ENCODE data around the gene EPN1.
"Not testable (repeated sequence)": the region's sequence is repeated elsewhere in the genome, so short reads cannot be mapped to it uniquely, and the experiment has no call there.

The EPN1 gene

DNA sequence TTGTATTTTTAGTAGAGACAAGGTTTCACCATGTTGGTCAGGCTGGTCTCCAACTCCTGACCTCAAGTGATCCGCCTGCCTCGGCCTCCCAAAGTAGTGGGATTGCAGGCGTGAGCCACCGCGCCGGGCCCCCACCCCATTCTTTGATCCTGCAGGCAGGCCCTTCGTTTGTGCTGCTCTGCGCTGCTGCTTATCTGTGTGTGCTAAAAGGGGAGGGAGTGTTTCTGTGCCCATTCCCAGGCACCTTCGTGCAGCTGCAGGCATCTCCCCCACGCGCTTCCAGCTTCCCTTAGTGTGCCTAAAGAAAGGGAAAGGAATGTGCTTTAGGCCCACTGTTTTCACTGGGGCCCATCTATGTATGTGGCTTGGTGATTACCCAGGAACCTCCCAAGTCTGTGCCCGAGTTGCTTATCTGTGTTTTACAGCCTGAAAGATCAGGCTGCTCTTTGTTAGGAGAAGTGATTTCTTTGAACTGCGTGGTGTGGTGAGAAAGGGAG lies 27.2 kb downstream of the EPN1 start:
- H3K4me3 ChIP-seq (ENCODE audit: low read length) = no peak overlapping the region
- DNase-seq (ENCODE audit: low read depth, low spot score) = no peak

DNA sequence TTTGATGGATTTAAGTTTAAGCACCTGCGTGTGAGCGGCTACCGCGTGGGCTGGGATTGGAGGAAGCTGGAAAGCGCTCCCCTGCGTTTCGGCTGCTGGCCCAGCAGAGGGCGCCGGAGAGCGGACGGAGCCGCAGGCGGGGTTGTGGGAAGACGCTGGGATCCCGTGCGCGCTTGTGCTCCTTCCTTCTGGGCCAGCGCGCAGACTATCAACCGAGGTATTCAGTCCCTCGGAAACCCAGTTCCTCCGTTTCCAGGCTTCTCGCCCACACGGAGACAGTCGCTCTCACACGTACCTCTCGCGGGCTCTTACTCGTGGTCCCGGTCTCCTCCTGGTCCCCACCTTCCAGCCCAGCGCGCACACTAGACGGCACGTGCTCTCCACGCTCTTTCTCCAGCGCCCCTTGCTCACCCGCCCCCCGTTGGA lies 28.8 kb downstream of the EPN1 start:
- no peak overlapping the region for H3K4me3 ChIP-seq (ENCODE audit: low read length)
- peak; percentile 30 for DNase-seq (ENCODE audit: low read depth, low spot score)

DNA sequence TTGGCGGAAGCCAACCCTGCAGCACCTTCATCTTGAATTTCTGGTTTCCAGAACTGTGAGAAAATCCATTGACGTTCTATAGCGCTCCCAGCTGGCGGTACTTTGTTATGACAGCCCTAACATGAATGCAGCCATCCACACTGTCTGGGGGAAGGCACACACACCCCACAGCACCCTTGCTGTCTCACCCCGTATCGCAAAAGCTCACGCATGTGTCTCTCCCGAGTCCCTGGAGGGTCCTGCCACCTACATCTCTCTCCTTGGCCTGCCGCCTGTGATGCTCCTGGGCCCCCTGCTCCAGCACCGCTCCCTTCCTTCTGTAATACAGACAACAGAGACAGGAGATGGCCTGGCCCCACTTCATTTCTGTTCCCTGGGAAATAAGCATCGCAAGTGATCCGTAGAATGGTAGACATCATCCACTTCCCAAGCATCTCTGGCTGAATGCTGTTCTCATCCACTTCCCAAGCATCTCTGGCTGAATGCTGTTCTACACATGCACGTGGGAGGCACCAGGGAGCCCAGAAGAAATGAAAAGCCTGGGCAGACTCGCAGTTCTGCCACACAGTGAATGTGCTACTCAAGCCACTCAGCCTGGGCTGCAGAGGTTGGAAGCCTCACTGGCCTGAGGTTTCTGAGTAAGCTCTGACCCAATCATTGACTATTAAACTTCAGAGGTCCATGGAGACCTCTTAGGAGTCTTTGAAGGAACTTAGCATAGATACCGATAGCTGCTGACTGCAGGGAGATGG lies 29.6 kb downstream of the EPN1 start:
- H3K4me3 ChIP-seq (ENCODE audit: low read length) = no peak overlapping the region
- DNase-seq (ENCODE audit: low read depth, low spot score) = no peak

DNA sequence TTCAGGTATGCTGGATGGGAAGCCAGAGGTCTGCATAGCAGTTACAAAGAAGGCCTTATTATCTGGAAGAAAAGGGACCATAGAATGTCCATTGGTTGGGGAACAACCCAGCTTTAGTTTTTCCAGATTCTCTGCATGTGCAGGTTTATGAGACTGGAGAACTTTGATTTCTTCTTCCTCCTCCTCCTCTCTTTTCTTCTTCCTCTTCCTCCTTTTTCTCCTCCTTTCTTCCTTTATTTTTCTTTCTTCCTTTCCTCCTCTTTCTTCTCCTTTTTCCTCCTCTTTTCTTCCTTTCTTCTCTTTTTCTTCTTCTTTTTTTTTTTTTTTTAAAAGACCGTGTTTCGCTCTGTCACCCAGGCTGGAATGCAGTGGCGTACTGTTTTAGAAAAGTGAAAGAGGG lies 30.9 kb downstream of the EPN1 start:
- no peak for DNase-seq (ENCODE audit: low read depth, low spot score)
- no peak overlapping the region for H3K4me3 ChIP-seq (ENCODE audit: low read length)

DNA sequence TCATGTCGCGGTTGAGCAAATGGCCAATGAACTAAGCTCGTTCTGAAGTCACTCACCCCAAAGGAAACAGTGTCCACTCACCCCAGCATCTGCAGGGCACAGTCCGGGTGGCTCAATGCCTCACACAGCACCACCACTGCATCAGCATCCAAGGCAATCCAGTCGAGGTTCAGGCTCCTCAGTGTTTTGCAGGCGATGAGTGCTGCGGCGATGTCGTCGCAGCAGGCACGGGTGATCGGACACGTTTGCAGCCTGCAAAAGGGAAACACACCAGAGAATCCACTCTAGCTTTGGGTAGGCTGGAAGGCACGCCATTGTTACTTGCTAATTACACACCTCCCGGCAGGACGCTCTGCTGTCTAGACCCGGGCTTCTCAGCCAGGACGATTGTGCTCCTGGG lies 36.7 kb downstream of the EPN1 start:
- DNase-seq (ENCODE audit: low read depth, low spot score) = no peak
- H3K4me3 ChIP-seq (ENCODE audit: low read length) = no peak overlapping the region

DNA sequence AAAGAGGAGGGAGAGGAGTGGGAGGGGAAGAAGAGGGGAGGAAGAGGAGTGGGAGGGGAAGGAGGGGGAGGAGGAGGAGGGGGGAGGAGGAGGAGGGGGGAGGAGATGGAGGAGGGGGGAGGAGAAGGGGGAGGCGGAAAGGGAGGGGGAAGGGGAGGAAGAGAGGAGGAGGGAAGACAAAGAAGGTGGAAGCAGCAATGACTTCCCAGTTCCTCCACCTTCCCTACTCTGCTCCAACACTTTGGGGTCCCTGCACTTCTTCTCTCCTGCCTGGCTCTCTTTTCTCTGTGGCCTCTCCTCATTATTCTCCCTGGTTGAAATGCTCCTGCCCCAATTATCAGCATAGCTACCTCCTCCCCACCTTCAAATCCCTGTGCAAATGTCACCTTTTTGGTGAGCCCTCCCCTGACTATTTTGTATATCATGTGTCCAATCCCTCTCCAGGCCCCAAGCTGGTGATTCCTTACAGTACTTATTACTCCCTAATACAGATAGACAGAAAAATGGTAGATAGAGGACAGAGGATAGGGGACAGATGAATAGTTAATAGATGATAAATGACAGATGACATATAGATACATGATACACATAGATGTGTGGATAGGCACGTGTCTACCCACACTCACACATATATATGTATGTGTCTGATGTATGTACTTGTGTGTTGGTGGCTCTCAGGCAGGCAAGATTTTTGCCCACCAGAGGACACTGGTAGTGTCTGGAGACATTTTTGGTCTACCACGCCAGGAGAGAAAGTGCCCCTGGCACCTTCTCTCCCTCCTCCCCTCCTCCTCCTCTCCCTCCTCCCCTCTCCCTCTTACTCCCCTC lies 38.0 kb downstream of the EPN1 start:
- H3K4me3 ChIP-seq (ENCODE audit: low read length) = no peak overlapping the region
- no peak for DNase-seq (ENCODE audit: low read depth, low spot score)

DNA sequence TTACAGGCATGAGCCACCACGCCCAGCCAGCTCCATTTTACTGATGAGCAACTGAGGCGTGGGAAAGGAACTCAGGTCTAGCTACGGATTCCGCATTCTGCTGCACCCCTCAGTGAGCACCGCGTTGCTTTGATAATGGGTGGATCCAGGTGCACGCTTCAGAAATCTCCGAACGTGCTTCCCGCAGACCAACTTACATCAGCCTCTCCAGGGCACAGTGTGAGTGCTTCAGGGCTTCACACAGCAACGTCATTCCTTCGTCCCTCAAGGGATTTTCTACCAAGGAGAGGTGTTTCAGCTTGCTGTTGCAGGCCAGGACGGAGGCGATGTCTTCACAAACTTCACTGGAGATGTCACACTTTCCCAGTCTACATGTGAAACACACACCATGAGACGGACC lies 41.5 kb downstream of the EPN1 start:
- H3K4me3 ChIP-seq (ENCODE audit: low read length) = no peak overlapping the region
- DNase-seq (ENCODE audit: low read depth, low spot score) = no peak

DNA sequence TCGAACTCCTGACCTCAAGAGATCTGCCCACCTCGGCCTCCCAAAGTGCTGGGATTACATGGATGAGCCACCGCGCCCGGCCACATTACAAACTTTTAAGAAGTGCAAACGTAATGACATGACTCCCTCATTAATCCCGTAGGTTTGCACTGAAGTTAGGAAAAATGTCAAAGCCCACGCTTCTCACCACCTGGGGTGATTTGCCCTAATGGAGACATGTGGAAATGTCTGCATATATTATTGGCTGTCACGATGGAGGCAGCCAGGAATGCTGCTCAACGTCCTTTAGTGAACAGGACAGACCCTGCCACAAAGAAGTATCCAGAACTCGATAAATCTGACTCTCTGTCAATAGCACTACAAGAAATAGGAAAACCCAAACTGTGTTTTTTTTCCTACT lies 42.2 kb downstream of the EPN1 start:
- H3K4me3 ChIP-seq (ENCODE audit: low read length) = no peak overlapping the region
- DNase-seq (ENCODE audit: low read depth, low spot score) = no peak

DNA sequence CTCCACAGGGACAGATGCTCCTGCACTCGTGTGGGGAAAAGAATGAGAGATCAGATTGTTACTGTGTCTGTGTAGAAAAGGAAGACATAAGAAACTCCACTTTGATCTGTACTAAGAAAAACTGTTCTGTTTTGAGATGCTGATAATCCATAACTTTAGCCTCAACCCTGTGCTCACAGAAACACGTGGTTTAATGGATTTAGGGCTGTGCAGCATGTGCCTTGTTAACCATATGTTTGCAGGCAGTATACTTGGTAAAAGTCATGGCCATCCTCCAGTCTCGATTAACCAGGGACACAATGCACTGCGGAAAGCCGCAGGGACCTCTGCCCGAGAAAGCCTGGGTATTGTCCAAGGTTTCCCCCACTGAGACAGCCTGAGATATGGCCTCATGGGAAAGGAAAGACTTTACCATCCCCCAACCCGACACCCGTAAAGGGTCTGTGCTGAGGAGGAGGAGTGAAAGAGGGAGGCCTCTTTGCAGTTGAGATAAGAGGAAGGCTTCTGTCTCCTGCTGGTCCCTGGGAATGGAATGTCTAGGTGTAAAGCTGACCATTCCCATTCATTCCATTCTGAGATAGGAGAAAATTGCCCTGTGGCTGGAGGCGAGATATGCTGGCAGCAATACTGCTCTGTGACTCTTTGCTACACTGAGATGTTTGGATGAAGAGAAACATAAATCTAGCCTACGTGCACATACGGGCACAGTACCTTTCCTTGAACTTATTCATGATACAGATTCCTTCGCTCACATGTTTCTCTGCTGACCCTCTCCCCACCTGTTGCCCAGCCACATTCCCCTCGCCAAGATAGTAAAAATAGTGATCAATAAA lies 43.1 kb downstream of the EPN1 start:
- not testable (repeated sequence) for H3K4me3 ChIP-seq (ENCODE audit: low read length); DNase-seq (ENCODE audit: low read depth, low spot score)

DNA sequence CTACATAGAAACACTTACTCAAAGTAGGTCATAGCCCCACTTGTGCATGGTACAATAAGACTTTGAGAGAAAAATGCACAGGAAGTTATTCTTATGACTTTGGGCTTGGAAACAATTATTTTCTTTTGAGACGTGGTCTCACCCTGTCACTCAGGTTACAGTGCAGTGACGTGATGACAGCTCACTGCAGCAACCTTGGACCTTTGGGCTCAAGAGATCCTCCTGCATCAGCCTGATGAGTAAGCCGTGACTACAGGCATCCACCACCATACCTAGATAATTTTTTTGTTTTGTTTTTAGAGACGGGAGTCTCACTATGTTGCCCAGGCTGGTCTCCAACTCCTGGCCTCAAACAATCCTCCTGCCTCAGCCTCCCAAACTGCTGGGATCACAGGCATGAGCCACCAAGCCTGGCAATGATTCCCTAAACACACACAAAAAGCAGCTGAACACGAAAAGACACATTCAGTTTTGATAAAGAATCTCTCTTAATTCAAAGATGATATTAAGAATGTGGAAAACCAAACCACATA lies 45.3 kb downstream of the EPN1 start:
- no peak for DNase-seq (ENCODE audit: low read depth, low spot score)
- H3K4me3 ChIP-seq (ENCODE audit: low read length) = no peak overlapping the region

DNA sequence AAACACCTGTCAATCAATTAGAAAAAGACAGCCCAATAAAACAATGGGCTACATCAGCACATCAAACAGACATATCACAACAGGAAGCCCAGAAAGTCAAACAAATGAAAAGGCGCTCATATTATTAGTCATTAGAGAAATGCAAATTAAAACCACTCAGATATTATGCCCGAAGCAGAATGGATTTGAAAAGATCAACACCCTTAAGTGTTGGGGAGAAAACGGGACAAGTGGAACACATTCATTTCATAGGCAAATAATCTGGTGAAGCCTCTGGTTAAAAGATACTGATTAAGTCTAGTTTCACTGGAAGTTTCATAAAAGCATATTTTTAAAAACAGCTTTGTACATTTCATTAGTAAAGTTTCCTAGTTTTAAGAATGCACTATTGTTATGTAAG lies 45.8 kb downstream of the EPN1 start:
- no peak overlapping the region for H3K4me3 ChIP-seq (ENCODE audit: low read length)
- DNase-seq (ENCODE audit: low read depth, low spot score) = no peak

DNA sequence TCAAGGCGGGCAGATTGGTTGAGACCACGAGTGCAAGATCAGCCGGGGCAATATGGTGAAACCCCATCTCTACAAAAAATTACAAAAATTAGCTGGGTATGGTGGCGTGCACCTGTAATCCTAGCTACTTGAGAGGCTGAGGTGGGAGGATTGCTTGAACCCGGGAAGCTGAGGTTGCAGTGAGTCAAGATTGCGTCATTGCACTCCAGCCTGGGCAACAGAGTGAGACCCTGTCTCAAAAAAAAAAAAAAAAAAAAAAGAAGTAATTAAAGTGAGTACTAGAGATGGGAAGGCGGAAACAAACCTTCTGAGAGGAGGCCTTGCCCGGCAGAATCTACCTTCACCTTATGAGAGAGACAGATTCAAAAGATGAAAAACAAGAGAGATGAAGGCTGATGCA lies 48.5 kb downstream of the EPN1 start:
- no peak overlapping the region for H3K4me3 ChIP-seq (ENCODE audit: low read length)
- no peak for DNase-seq (ENCODE audit: low read depth, low spot score)

DNA sequence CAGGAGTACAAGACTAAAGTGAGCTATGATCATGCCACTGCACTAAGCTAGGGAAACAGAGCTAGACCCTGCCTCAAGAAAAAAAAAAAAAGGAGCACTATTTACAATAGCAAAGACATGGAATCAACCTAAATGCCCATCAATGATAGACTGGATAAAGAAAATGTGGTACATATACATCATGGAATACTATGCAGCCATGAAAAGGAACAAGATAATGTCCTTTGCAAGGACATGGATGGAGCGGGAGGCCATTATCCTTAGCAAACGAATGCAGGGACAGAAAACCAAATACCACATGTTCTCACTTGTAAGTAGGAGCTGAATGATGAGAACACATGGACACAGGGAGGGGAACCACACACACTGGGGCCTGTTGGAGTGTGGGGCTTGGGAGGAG lies 55.4 kb downstream of the EPN1 start:
- not testable (repeated sequence) for DNase-seq (ENCODE audit: low read depth, low spot score); H3K4me3 ChIP-seq (ENCODE audit: low read length)

DNA sequence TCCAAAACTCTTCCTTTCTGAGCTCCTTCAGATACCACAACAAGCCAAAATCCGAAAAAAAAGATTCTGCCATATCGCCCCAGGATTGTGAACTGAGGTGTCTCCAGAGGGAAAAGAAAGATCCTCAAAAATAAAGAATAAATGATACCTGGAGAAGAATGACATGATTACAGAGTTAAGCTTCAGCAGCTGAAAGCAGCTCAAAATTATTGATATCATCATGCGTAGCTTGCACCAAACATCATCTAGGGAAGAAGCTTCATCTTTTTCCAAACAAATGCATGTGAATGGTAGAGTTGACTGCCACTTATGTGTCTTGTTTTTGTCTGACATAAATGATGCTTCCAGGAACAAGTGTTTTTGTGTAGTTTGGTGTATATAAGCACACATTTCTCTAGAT lies 63.3 kb downstream of the EPN1 start, which contains the start of gene NLRP9:
NLRP9 (minus strand) TSS at position 101 of the 400 bp plus-strand sequence; CDS start at position 73, 28 bp downstream.
- H3K4me3 ChIP-seq (ENCODE audit: low read length) = no peak within 1 kb of the TSS
- DNase-seq (ENCODE audit: low read depth, low spot score) = no peak

DNA sequence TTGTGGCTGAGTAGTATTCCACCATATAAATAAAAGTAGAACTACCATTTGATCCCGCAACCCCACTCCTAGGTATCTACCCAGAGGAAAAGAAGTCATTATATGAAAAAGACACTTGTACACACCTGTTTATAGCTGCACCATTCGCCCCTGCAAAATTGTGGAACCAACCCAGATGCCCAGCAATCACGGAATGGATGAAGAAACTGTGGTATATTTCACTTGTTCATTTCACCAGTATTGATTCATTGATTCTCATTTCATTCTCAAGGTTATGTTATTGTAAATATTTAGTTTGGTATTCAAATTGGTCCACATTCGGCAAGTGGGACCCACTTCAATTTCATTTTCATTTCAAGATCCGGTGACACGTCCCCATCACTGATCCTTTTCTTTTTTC lies 75.7 kb downstream of the EPN1 start:
- no peak for DNase-seq (ENCODE audit: low read depth, low spot score)

DNA sequence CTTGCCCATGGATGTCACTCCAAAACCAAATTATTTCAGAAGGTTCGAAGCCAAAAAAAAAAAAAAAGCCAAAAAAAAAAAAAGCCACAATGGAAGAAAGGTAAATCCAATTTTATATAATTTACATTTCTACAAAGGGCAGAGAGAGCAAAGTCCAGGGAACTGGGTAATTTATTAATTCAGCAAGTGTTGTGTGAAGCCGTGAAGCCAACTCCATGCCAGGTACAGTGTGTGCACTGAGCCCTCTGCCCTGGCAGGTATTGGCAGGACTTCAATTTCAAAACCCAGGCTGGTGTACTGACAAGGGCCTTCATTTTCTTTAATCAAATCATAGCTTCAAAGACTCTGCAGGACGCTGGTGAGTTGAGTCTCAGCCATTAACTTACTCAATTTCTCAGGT lies 78.4 kb downstream of the EPN1 start:
- H3K4me3 ChIP-seq (ENCODE audit: low read length) = no peak overlapping the region
- DNase-seq (ENCODE audit: low read depth, low spot score) = no peak

More for the DNA sequence above, 75.7 kb downstream of the EPN1 start:
- no peak overlapping the region for H3K4me3 ChIP-seq (ENCODE audit: low read length)

DNA sequence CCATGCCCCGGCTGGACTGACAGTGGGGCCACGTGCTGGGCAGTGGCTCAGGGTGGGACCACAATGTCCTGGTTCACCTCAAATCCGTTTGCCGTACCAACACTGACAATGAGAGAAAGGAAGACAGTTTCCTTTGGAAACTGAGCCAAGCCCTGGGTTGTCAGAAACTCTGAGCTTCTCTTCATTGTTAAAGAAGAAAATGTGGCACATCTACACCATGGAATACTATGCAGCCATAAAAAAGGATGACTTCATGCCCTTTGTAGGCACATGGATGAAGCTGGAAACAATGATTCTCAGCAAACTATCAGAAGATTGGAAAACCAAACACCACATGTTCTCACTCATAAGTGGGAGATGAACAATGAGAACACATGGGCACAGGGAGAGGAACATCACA lies 81.8 kb downstream of the EPN1 start:
- H3K4me3 ChIP-seq (ENCODE audit: low read length); DNase-seq (ENCODE audit: low read depth, low spot score): not testable (repeated sequence)

DNA sequence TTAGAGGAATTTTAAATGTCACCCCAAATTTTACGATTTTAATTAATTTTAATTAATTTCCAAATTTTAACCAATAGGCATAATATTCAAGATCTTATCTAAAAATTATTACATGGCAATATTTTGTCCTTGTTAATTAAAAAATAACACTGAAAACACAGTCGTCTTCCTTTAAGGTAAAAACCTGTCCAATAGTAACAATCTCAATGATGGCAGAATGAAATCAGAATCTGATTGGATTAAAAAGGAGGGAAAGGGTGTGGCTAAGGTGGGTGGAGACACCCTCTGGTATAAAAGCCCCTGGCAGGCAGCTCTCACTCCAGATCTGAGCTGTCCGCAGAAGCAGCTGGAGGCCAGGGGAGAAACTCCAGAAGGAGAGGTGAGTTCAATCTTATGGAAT lies 83.8 kb downstream of the EPN1 start, which contains the start of gene RFPL4A:
RFPL4A (plus strand) TSS at position 301 of the 400 bp plus-strand sequence. CDS start 2,704 bp downstream, outside the sequence.
- DNase-seq (ENCODE audit: low read depth, low spot score); H3K4me3 ChIP-seq (ENCODE audit: low read length): not testable (repeated sequence)

Data from Jurkat, Clone E6-1 (cell line).